GM23248 (cell line): ENCODE results near the gene UBE2H.

Source experiments
- EZH2 ChIP-seq: fragments of 200-600 bp; sonication (generic); IDR thresholded peaks from 2 replicates; pipeline ENCODE4 v1.6.1; 2018; ENCODE audit warnings: antibody characterized with exemption, mild to moderate bottlenecking; ENCODE audit not compliant: insufficient read depth, poor library complexity, severe bottlenecking
- EZH2phosphoT487 ChIP-seq: fragments of 200-600 bp; sonication (generic); IDR thresholded peaks from 2 replicates; pipeline ENCODE4 v1.6.1; 2018; ENCODE audit warnings: antibody characterized with exemption, moderate library complexity, mild to moderate bottlenecking, low read depth; ENCODE audit not compliant: insufficient read depth

DNA sequence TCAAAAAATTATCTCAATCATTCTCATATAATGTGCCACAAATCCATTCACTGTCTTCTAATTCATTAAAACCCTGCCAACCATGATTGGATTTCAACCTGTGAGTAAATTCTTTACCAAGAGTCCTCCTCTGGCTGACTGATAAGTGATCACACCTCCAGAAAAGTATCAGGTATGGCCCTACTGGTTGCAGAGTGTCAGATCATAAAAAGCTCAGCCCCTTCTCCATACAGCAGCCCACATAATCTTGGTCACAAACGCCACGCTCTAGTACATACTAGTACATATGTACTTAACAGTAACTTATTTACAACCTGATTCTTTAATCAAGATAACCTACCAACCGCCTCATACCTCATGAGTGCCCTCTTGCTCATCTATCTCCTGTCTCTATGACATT, 26.1 kb downstream of the UBE2H start:
- TF ChIP-seq EZH2: no peak
- no peak for TF ChIP-seq EZH2phosphoT487
